Hepatocyte (in vitro differentiated cells): ENCODE data around the gene TMEM33. TPM values are rescaled to one million over a fixed set of nuclear protein-coding genes. Genes with fewer than 3 reads are reported as not detected.

Experiments used
- DNase-seq: peaks from one replicate; pipeline ENCODE4 v3.0.0-alpha.2; 2016; ENCODE audit warnings: low spot score
- H2AFZ ChIP-seq: fragments of 200-600 bp; sonication (generic); 2 replicates; pipeline ENCODE4 v1.6.0; 2016; ENCODE audit warnings: antibody characterized with exemption, mild to moderate bottlenecking
- H3K27ac ChIP-seq: fragments of 200-600 bp; sonication (generic); 2 replicates; pipeline ENCODE4 v1.5.1; 2016; ENCODE audit warnings: mild to moderate bottlenecking
- H3K27me3 ChIP-seq: fragments of 200-600 bp; sonication (generic); 2 replicates; pipeline ENCODE4 v1.6.1; 2016
- H3K36me3 ChIP-seq: fragments of 200-600 bp; sonication (generic); replicated peaks from 2 replicates; pipeline ENCODE4 v1.5.1; 2016; ENCODE audit warnings: low read depth; ENCODE audit not compliant: insufficient read depth
- H3K4me1 ChIP-seq: fragments of 200-600 bp; sonication (generic); 2 replicates; pipeline ENCODE4 v1.5.1; 2016; ENCODE audit warnings: mild to moderate bottlenecking, moderate library complexity; ENCODE audit not compliant: insufficient read depth
- H3K4me2 ChIP-seq: fragments of 200-600 bp; sonication (generic); 2 replicates; pipeline ENCODE4 v1.6.0; 2016
- H3K4me3 ChIP-seq: fragments of 200-600 bp; sonication (generic); 2 replicates; pipeline ENCODE4 v1.5.1; 2016; ENCODE audit warnings: mild to moderate bottlenecking
- H3K79me2 ChIP-seq: fragments of 200-600 bp; sonication (generic); 2 replicates; pipeline ENCODE4 v1.6.0; 2017; ENCODE audit warnings: mild to moderate bottlenecking
- H3K9me2 ChIP-seq: fragments of 200-600 bp; sonication (generic); replicated peaks from 2 replicates; pipeline ENCODE4 v1.6.0; 2017; ENCODE audit warnings: mild to moderate bottlenecking; ENCODE audit not compliant: insufficient read depth
- H3K9me3 ChIP-seq: fragments of 200-600 bp; sonication (generic); 2 replicates; pipeline ENCODE4 v1.5.1; 2016; ENCODE audit warnings: low read depth, mild to moderate bottlenecking
- H4K20me1 ChIP-seq: fragments of 200-600 bp; sonication (generic); 2 replicates; pipeline ENCODE4 v1.6.0; 2016; ENCODE audit warnings: mild to moderate bottlenecking; ENCODE audit not compliant: insufficient read depth, poor library complexity, severe bottlenecking
- EZH2 ChIP-seq: fragments of 200-600 bp; sonication (generic); IDR thresholded peaks from 2 replicates; pipeline ENCODE4 v1.6.1; 2016; ENCODE audit warnings: antibody characterized with exemption, mild to moderate bottlenecking, borderline replicate concordance
- EZH2phosphoT487 ChIP-seq: fragments of 200-600 bp; sonication (generic); IDR thresholded peaks from one replicate; pipeline ENCODE4 v1.6.1; 2018; ENCODE audit warnings: antibody characterized with exemption, mild to moderate bottlenecking, low read depth, moderate library complexity; ENCODE audit not compliant: unreplicated experiment, severe bottlenecking
- WGBS: methylation state at CpG from one replicate; pipeline ENCODE4 v1.1.6; 2016; ENCODE audit warnings: low lambda C conversion rate; ENCODE audit errors: missing lambda C conversion rate; 5-methylcytosine and 5-hydroxymethylcytosine counted together
- polyA plus RNA-seq: library from polyadenylated mRNA; unstranded; fragments of >200 nt; fragmentation: Nextera tagmentation; extraction: Ambion mirVana; gene quantifications from 2 replicates; pipeline ENCODE4 v1.2.1, GENCODE V29; 2016
- total RNA-seq: library from RNA; depleted of rRNA; stranded (reverse); fragments of >200 nt; gene quantifications from 2 replicates; pipeline ENCODE4 v1.2.3, GENCODE V29; 2014
- TF ChIP-seq, protein P1 (sequence below): fragments of 200-600 bp; sonication (generic); IDR thresholded peaks from 2 replicates; pipeline ENCODE4 v1.5.1; 2016; ENCODE audit warnings: antibody characterized with exemption, mild to moderate bottlenecking; ENCODE audit not compliant: poor library complexity

Gene TMEM33
- total and polyA plus RNA-seq, 2 experiments from 2014 or later = 38.3 to 77.6 TPM

DNA sequence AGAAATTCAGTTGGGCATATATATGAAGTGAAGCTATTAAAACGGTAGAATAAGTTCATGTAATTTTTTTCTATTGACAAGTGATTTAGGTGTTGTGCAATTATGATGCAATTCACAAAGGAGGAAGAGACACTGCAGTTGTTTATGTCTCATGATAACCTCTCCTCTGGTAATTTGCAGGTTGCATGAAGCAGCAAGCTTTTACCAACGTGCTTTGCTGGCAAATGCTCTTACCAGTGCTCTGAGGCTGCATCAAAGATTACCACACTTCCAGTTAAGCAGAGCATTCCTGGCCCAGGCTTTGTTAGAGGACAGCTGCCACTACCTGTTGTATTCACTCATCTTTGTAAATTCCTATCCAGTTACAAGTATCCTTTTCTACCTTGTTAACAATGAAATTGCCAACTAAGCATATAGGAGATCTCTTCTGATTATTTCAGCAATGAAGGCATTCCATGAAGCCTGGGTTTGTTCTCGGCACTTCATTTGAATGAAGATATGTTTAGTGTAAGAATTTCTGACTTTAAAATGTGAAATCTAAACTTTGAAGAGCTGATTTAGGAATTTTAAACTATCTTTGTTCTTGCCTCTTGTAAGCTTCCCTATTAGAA is 3.9 kb downstream of the TMEM33 start:
- H3K79me2 ChIP-seq = peaks cover 63% of the 10 kb centered on the region
- H4K20me1 ChIP-seq = peaks cover 20% of the 10 kb centered on the region
- WGBS = 88% methylated on average over 3 of the region's 3 CpGs
- no peak overlapping the region for H3K4me3 ChIP-seq
- peak; percentile 14 for DNase-seq
- H3K4me2 ChIP-seq = no peak overlapping the region
- no peaks in the 10 kb centered on the region for H3K9me2 ChIP-seq
- H3K4me1 ChIP-seq = peaks cover 17% of the 10 kb centered on the region
- H3K27me3 ChIP-seq = no peaks in the 10 kb centered on the region
- no peaks in the 10 kb centered on the region for H3K9me3 ChIP-seq
- H3K36me3 ChIP-seq = no peaks in the 10 kb centered on the region
- H2AFZ ChIP-seq = no peak overlapping the region
- no peak for TF ChIP-seq EZH2
- TF ChIP-seq EZH2phosphoT487 = no peak
- TF ChIP-seq, protein P1, sequence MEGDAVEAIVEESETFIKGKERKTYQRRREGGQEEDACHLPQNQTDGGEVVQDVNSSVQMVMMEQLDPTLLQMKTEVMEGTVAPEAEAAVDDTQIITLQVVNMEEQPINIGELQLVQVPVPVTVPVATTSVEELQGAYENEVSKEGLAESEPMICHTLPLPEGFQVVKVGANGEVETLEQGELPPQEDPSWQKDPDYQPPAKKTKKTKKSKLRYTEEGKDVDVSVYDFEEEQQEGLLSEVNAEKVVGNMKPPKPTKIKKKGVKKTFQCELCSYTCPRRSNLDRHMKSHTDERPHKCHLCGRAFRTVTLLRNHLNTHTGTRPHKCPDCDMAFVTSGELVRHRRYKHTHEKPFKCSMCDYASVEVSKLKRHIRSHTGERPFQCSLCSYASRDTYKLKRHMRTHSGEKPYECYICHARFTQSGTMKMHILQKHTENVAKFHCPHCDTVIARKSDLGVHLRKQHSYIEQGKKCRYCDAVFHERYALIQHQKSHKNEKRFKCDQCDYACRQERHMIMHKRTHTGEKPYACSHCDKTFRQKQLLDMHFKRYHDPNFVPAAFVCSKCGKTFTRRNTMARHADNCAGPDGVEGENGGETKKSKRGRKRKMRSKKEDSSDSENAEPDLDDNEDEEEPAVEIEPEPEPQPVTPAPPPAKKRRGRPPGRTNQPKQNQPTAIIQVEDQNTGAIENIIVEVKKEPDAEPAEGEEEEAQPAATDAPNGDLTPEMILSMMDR = no peak
- H3K27ac ChIP-seq = no peak overlapping the region

DNA sequence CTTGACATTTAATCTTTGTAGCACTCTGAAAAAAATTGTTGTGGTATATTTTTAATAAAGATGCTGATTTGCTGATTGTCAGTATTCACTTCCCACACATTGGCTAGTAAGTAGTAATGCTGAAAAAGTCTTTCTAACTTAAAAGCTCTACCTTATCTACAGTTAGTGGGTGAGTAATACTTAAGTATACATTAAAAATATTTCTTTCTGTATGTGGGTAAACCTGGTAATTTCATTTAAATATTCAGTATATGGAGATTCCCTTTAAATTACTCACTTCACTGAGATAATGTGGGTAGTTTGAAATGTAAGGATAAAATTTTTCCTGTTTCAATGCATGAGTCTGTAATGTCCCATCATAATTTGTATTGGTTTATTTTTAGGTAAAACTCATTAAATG is 5.6 kb downstream of the TMEM33 start:
- DNase-seq = no peak
- peaks cover 60% of the 10 kb centered on the region for H3K79me2 ChIP-seq
- no peaks in the 10 kb centered on the region for H3K9me3 ChIP-seq
- peaks cover 17% of the 10 kb centered on the region for H3K4me1 ChIP-seq
- H4K20me1 ChIP-seq = peaks cover 17% of the 10 kb centered on the region
- H3K9me2 ChIP-seq = no peaks in the 10 kb centered on the region
- no peak overlapping the region for H2AFZ ChIP-seq
- no peak for TF ChIP-seq EZH2phosphoT487
- TF ChIP-seq, protein P1 = no peak
- no peak for TF ChIP-seq EZH2
- H3K36me3 ChIP-seq = no peaks in the 10 kb centered on the region
- no peaks in the 10 kb centered on the region for H3K27me3 ChIP-seq
- no peak overlapping the region for H3K4me3 ChIP-seq
- H3K4me2 ChIP-seq = no peak overlapping the region
- H3K27ac ChIP-seq = no peak overlapping the region

DNA sequence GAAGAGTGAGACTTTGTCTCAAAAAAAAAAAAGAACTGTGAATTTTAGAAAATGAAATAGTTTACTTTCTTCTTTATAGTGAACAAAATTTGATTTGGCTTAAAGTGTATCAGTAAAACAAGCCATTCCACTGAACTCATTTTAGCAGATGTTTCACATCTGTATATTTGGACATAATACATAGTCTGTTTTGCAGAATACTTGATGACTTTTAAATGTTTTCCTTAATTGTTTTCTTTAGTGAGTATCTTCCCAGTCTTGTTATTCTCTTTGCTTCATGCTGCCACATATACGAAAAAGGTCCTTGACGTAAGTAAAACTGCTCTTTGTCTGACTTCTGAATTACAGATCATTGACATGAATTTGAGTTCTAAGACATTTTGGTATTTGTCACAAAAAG is 8.3 kb downstream of the TMEM33 start:
- Histone ChIP-seq H4K20me1 (peaks cover 4% of the 10 kb centered on the region), H3K79me2 (peaks cover 33% of the 10 kb centered on the region), H3K4me3 (no peak overlapping the region), H3K9me3 (no peaks in the 10 kb centered on the region), H3K9me2 (no peaks in the 10 kb centered on the region), H3K4me2 (no peak overlapping the region), H3K27me3 (no peaks in the 10 kb centered on the region), H3K4me1 (no peaks in the 10 kb centered on the region), H3K27ac (no peak overlapping the region), H2AFZ (no peak overlapping the region), H3K36me3 (no peaks in the 10 kb centered on the region)
- DNase-seq = no peak
- 93% methylated on average over 2 of the region's 2 CpGs for WGBS
- no peak for TF ChIP-seq EZH2phosphoT487
- no peak for TF ChIP-seq EZH2
- TF ChIP-seq, protein P1 = no peak

DNA sequence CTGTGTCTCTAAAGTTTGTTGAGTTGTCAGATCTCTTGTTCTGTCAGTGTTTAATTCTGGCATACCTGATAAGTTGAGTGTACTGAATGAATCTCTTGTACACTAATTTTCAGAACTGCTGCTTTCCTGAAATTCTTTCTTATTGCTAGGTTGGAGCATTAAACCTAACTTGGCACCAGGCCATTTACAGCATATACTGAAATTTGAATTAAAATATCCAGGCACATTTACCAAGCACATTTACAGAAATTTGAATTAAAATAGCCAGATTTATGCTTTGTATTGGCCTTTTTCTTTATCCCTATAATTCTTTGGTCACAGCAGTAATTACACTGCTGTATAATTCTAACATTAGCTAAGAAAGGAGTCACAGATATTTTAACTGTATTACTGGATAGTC is 8.9 kb downstream of the TMEM33 start:
- no peak for DNase-seq
- H3K79me2 ChIP-seq = peaks cover 27% of the 10 kb centered on the region
- no peak overlapping the region for H3K4me3 ChIP-seq
- no peak overlapping the region for H2AFZ ChIP-seq
- H3K4me1 ChIP-seq = no peaks in the 10 kb centered on the region
- TF ChIP-seq, protein P1 = no peak
- TF ChIP-seq EZH2phosphoT487 (no peak), EZH2 (no peak)
- H3K27me3 ChIP-seq = no peaks in the 10 kb centered on the region
- no peak overlapping the region for H3K27ac ChIP-seq
- H3K36me3 ChIP-seq = no peaks in the 10 kb centered on the region
- no peaks in the 10 kb centered on the region for H4K20me1 ChIP-seq
- H3K9me2 ChIP-seq = no peaks in the 10 kb centered on the region
- no peak overlapping the region for H3K4me2 ChIP-seq
- no peaks in the 10 kb centered on the region for H3K9me3 ChIP-seq
